Islet of Langerhans (tissue), 1 donor: ENCODE measurements around the gene DOCK8.
"Not testable (repeated sequence)": the region's sequence is repeated elsewhere in the genome, so short reads cannot be mapped to it uniquely, and the experiment has no call there.

Experiments used
- FAIRE-seq: peaks from one replicate; lab custom pipeline; 2011; peaks lifted over from hg19 to GRCh38; lab: Jason Lieb, UNC

The DOCK8 gene

GRCh38 chr9:224582-225520 is 10.2 kb downstream of the DOCK8 start:
- no peak for FAIRE-seq

- FAIRE-seq = no peak
Measured at GRCh38 chr9:227860-228259, 13.2 kb downstream of the DOCK8 start.

- no peak for FAIRE-seq
Measured at GRCh38 chr9:228929-229695, 14.4 kb downstream of the DOCK8 start.

GRCh38 chr9:231625-232024 is 17.0 kb downstream of the DOCK8 start:
- FAIRE-seq = not testable (repeated sequence)

- not testable (repeated sequence) for FAIRE-seq
Measured at GRCh38 chr9:233708-234107, 19.0 kb downstream of the DOCK8 start.

- FAIRE-seq = no peak
Measured at GRCh38 chr9:237141-237857, 22.6 kb downstream of the DOCK8 start.

- FAIRE-seq = peak; percentile 30
Measured at GRCh38 chr9:237858-238345, 23.2 kb downstream of the DOCK8 start.

GRCh38 chr9:242461-243080 is 27.9 kb downstream of the DOCK8 start:
- no peak for FAIRE-seq

GRCh38 chr9:248278-248961 is 33.8 kb downstream of the DOCK8 start:
- FAIRE-seq = no peak

- FAIRE-seq = no peak
Measured at GRCh38 chr9:249025-249424, 34.4 kb downstream of the DOCK8 start.

- no peak for FAIRE-seq
Measured at GRCh38 chr9:250039-250438, 35.4 kb downstream of the DOCK8 start.

GRCh38 chr9:250625-251024 is 36.0 kb downstream of the DOCK8 start:
- no peak for FAIRE-seq

- FAIRE-seq = no peak
Measured at GRCh38 chr9:251398-251797, 36.7 kb downstream of the DOCK8 start.

GRCh38 chr9:253539-253938 is 38.9 kb downstream of the DOCK8 start:
- FAIRE-seq = no peak

GRCh38 chr9:254516-254915 is 39.9 kb downstream of the DOCK8 start:
- FAIRE-seq = no peak

GRCh38 chr9:257957-258356 is 43.3 kb downstream of the DOCK8 start:
- no peak for FAIRE-seq

- FAIRE-seq = no peak
Measured at GRCh38 chr9:259405-260404, 45.0 kb downstream of the DOCK8 start.

GRCh38 chr9:264231-264630 is 49.6 kb downstream of the DOCK8 start:
- FAIRE-seq = no peak

- no peak for FAIRE-seq
Measured at GRCh38 chr9:265209-265870, 50.7 kb downstream of the DOCK8 start.

- no peak for FAIRE-seq
Measured at GRCh38 chr9:266228-266627, 51.6 kb downstream of the DOCK8 start.
